Endodermal cell (in vitro differentiated cells): Measurements from ENCODE around the gene TP53INP2. TPM values are rescaled to one million over a fixed set of nuclear protein-coding genes. Genes with fewer than 3 reads are reported as not detected.
A peak's percentile ranks its signal among the peaks of the same experiment; 100 is the strongest.

Source experiments
- DNase-seq: peaks from one replicate; pipeline ENCODE4 v3.0.0-alpha.2; 2017
- H3K27ac ChIP-seq: 2 replicates; pipeline ENCODE4 v1.5.1; 2013; ENCODE audit warnings: mild to moderate bottlenecking, low read depth, low read length, moderate library complexity
- H3K27me3 ChIP-seq: 2 replicates; pipeline ENCODE4 v1.6.1; 2013; ENCODE audit warnings: mild to moderate bottlenecking, low read length, moderate library complexity; ENCODE audit not compliant: insufficient read depth, control insufficient read depth, poor library complexity, severe bottlenecking
- H3K36me3 ChIP-seq: 2 replicates; pipeline ENCODE4 v1.7.0; 2013; ENCODE audit warnings: mild to moderate bottlenecking, low read length, moderate library complexity; ENCODE audit not compliant: control insufficient read depth, insufficient read depth
- H3K4me1 ChIP-seq: one replicate; pipeline ENCODE4 v1.7.0; 2013; ENCODE audit warnings: low read length; ENCODE audit not compliant: control insufficient read depth, insufficient read depth
- H3K4me3 ChIP-seq: 2 replicates; pipeline ENCODE4 v1.5.1; 2013; ENCODE audit warnings: mild to moderate bottlenecking, low read length, moderate library complexity
- H3K9ac ChIP-seq: 2 replicates; pipeline ENCODE4 v1.6.1; 2013; ENCODE audit warnings: mild to moderate bottlenecking, low read length, moderate library complexity; ENCODE audit not compliant: poor library complexity, severe bottlenecking; ENCODE audit errors: extremely low read depth
- H3K9me3 ChIP-seq: 2 replicates; pipeline ENCODE4 v1.6.1; 2013; ENCODE audit warnings: mild to moderate bottlenecking, low read length, moderate library complexity; ENCODE audit not compliant: control insufficient read depth
- H3K27ac Mint-ChIP-seq: 2 replicates; pipeline ENCODE4 v1.8.0; 2020; ENCODE audit warnings: mixed read lengths
- H3K27me3 Mint-ChIP-seq: 2 replicates; pipeline ENCODE4 v1.8.0; 2021; ENCODE audit warnings: mild to moderate bottlenecking, mixed read lengths; ENCODE audit not compliant: insufficient read depth
- H3K36me3 Mint-ChIP-seq: 2 replicates; pipeline ENCODE4 v1.8.0; 2020; ENCODE audit warnings: low read depth, mixed read lengths
- H3K4me1 Mint-ChIP-seq: 2 replicates; pipeline ENCODE4 v1.8.0; 2020; ENCODE audit warnings: mixed read lengths
- H3K4me3 Mint-ChIP-seq: 2 replicates; pipeline ENCODE4 v1.8.0; 2020; ENCODE audit warnings: mild to moderate bottlenecking, moderate library complexity, mixed read lengths
- H3K9me3 Mint-ChIP-seq: 2 replicates; pipeline ENCODE4 v1.8.0; 2020; ENCODE audit warnings: mild to moderate bottlenecking, mixed read lengths
- WGBS, 2 experiments: methylation state at CpG; one replicate each; pipeline versions ENCODE4 v1.1.5 to v1.1.7; 2013; ENCODE audit warnings: missing lambda C conversion rate in 2 of 2, mixed read lengths in 1 of 2; ENCODE audit not compliant: insufficient coverage in 1 of 2, insufficient read length in 1 of 2; 5-methylcytosine and 5-hydroxymethylcytosine counted together
- total RNA-seq, 2 donors: library from RNA; stranded (reverse); fragmentation: NEBNext Ultra II Directional in 1 of 2; extraction: Animal tissue kit (Norgen Biotek cat#: 25700) in 1 of 2; gene quantifications; 2 replicates in 1 of 2; 3 replicates in 1 of 2; pipeline ENCODE4 v1.2.1, GENCODE V29; 2021
- TF ChIP-seq, protein P1 (sequence below): fragments of 200-600 bp; sonication (generic); conservative IDR thresholded peaks from 2 replicates; pipeline ENCODE4 v1.5.0; 2021; ENCODE audit warnings: antibody characterized with exemption, mild to moderate bottlenecking

The TP53INP2 gene
- total RNA-seq, 2 donors from 2014 or later, result 7.0 to 20.2 TPM

DNA sequence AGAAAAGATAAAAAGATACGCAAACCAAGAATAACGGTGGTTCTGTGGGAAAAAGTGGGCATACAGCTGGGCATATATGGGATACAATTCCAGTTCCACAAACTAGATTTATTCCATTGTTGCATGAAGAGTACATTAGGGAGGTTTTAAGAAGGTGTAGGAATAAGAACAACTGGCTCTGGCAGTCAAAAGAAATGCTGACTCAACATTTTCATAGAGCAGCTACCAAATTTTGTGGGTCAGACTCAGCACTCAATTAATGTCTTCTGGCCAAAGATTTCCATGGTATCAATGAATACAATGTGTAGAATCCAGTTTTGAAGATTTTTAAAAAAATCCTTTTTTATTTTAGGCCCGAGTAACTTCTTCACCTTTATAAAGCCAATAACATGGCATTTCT, 40.2 kb downstream of the TP53INP2 start:
- Histone ChIP-seq H3K36me3 (peaks cover 74% of the 10 kb centered on the region), H3K4me3 (no peak overlapping the region), H3K9ac (no peak overlapping the region), H3K27me3 (no peaks in the 10 kb centered on the region), H3K4me1 (no peaks in the 10 kb centered on the region), H3K27ac (no peak overlapping the region), H3K9me3 (no peaks in the 10 kb centered on the region)
- Mint-ChIP-seq H3K36me3 (peaks cover 48% of the 10 kb centered on the region), H3K9me3 (no peaks in the 10 kb centered on the region), H3K4me3 (no peak overlapping the region), H3K27me3 (no peaks in the 10 kb centered on the region), H3K27ac (no peak overlapping the region), H3K4me1 (no peaks in the 10 kb centered on the region)
- 100% methylated on average over 3 of the region's 3 CpGs for WGBS, 2 experiments
- TF ChIP-seq, protein P1, sequence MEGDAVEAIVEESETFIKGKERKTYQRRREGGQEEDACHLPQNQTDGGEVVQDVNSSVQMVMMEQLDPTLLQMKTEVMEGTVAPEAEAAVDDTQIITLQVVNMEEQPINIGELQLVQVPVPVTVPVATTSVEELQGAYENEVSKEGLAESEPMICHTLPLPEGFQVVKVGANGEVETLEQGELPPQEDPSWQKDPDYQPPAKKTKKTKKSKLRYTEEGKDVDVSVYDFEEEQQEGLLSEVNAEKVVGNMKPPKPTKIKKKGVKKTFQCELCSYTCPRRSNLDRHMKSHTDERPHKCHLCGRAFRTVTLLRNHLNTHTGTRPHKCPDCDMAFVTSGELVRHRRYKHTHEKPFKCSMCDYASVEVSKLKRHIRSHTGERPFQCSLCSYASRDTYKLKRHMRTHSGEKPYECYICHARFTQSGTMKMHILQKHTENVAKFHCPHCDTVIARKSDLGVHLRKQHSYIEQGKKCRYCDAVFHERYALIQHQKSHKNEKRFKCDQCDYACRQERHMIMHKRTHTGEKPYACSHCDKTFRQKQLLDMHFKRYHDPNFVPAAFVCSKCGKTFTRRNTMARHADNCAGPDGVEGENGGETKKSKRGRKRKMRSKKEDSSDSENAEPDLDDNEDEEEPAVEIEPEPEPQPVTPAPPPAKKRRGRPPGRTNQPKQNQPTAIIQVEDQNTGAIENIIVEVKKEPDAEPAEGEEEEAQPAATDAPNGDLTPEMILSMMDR, result no peak
- no peak for DNase-seq

DNA sequence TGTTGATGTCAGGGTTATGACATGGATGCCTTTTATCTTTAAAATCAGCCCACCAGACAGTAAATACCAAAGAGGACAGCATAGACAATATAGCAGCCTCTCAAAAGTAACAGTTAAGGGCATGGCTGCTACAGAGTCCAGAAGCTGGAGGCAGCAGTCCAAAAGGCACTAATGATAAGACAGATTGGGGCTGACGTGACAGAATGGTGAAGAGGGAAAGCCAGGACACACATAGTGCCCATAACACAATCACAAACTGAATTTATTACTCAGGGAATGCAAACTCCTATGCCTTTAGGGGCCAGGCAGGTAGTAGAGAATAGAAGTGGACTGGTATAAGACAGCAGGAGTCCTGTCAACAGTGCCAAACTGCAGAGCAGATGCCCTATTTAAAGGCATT, 40.7 kb downstream of the TP53INP2 start:
- H3K9me3 Mint-ChIP-seq, result no peaks in the 10 kb centered on the region
- no peaks in the 10 kb centered on the region for H3K4me1 Mint-ChIP-seq
- Histone ChIP-seq H3K27me3 (no peaks in the 10 kb centered on the region), H3K4me3 (no peak overlapping the region), H3K4me1 (no peaks in the 10 kb centered on the region), H3K36me3 (peaks cover 79% of the 10 kb centered on the region), H3K27ac (no peak overlapping the region), H3K9me3 (no peaks in the 10 kb centered on the region), H3K9ac (no peak overlapping the region)
- WGBS, 2 experiments, result 80% methylated on average over 1 of the region's 1 CpG; no CpG with 5 or more reads in 1 of the 2 experiments
- no peak overlapping the region for H3K27ac Mint-ChIP-seq
- peaks cover 52% of the 10 kb centered on the region for H3K36me3 Mint-ChIP-seq
- no peak overlapping the region for H3K4me3 Mint-ChIP-seq
- TF ChIP-seq, protein P1, result no peak
- no peak for DNase-seq
- no peaks in the 10 kb centered on the region for H3K27me3 Mint-ChIP-seq

DNA sequence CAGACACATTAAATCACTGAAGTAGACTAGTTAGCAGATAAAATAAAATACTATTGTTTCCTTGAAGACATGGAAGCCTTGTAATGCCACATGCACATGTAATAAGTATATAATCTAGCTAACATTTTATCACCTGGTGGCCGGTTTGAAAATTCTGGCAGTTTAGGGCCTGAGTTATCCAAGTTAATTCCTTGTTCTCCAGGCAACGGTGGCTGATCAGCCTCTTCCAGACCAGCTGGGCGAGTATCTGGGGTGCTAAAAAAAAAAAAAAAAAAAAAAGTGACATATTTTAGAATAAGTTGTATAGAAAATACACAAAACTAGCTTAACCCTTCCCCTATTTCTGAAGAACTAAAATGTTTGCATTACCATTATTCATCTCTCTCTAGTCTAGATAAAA, 42.5 kb downstream of the TP53INP2 start:
- Histone ChIP-seq H3K4me3 (no peak overlapping the region), H3K4me1 (no peaks in the 10 kb centered on the region), H3K27ac (no peak overlapping the region), H3K9ac (no peak overlapping the region), H3K27me3 (no peaks in the 10 kb centered on the region), H3K9me3 (no peaks in the 10 kb centered on the region), H3K36me3 (peaks cover 93% of the 10 kb centered on the region)
- TF ChIP-seq, protein P1, result peak; percentile 20
- peaks cover 54% of the 10 kb centered on the region for H3K36me3 Mint-ChIP-seq
- DNase-seq, result no peak
- no peaks in the 10 kb centered on the region for H3K27me3 Mint-ChIP-seq
- no peaks in the 10 kb centered on the region for H3K4me1 Mint-ChIP-seq
- 98% methylated on average over 2 of the region's 3 CpGs; no CpG with 5 or more reads in 1 of the 2 experiments for WGBS, 2 experiments
- H3K9me3 Mint-ChIP-seq, result no peaks in the 10 kb centered on the region
- no peak overlapping the region for H3K27ac Mint-ChIP-seq
- H3K4me3 Mint-ChIP-seq, result no peak overlapping the region
